Sigmoid colon (tissue), 4 donors: Measurements from ENCODE around the gene PTCD2.

ENCODE experiments used
- CTCF ChIP-seq, 4 experiments: fragments of 450-650 bp in 3 of 4; fragments of 200-600 bp in 1 of 4; IDR thresholded peaks; one replicate each; pipeline ENCODE4 v1.5.1; 2016 to 2019; ENCODE audit warnings: antibody characterized with exemption in 4 of 4, mild to moderate bottlenecking in 3 of 4, moderate library complexity in 2 of 4
- EP300 ChIP-seq, 4 donors: sonication (generic); formaldehyde crosslinking; IDR thresholded peaks; one replicate each; pipeline ENCODE4 v1.6.1; 2017; ENCODE audit warnings: antibody characterized with exemption in 4 of 4
- POLR2A ChIP-seq, 2 donors: fragments of 450-650 bp; IDR thresholded peaks; one replicate each; pipeline ENCODE4 v1.6.1; 2016; ENCODE audit warnings: antibody characterized with exemption in 2 of 2, mild to moderate bottlenecking in 2 of 2, moderate library complexity in 2 of 2
- POLR2AphosphoS5 ChIP-seq, 4 donors: sonication (generic); formaldehyde crosslinking; IDR thresholded peaks; one replicate each; pipeline ENCODE4 v1.6.1; 2017; ENCODE audit warnings: antibody characterized with exemption in 4 of 4

DNA sequence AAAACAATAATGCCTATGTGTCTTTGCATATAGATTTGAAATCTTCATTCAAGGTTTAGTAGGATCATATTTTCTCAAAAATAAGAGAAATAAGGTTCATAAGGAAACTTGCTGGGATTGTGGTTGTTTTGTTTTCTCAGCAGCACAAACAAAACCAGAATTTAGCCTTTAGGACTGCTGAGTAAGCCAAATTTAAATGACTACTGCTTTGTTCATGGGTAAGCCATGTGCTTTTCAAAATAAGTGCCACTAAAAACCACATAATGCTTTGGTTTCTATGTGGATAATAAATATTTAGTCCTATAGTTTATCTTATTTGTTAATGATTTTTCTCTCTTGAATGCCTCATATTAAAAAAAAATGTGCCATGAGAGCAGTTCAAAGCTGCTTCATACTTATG lies 38.8 kb downstream of the PTCD2 start:
- TF ChIP-seq CTCF (IDR thresholded peaks at IDR 0.05) (no peak), POLR2AphosphoS5 (IDR thresholded peaks at IDR 0.05) (no peak), EP300 (IDR thresholded peaks at IDR 0.05) (no peak), POLR2A (IDR thresholded peaks at IDR 0.05) (no peak)
